ENCODE measurements around the gene RSRC1. TPM values are rescaled to one million over a fixed set of nuclear protein-coding genes. Genes with fewer than 3 reads are reported as not detected.

The RSRC1 gene
- total and polyA plus RNA-seq, 2 of the 13 experiments (the other 11 are each of a cell fraction or from before 2014, with no cell fraction given), result 4.9 to 63.0 TPM

GRCh38 chr3:158109804-158110657, at the start of gene RSRC1 (continued):
- TF ChIP-seq MAZ (IDR thresholded peaks at IDR 0.05; ENCODE audit: borderline replicate concordance, low read depth, low read length) (peak; percentile 42; the same call in 1 of the 2 replicates), MAZ (CRISPR knock-in tag; IDR thresholded peaks at IDR 0.05; ENCODE audit: low read depth) (peak; percentile 89), SKIL (CRISPR knock-in tag; IDR thresholded peaks at IDR 0.05; ENCODE audit: borderline replicate concordance) (no peak), SOX5 (CRISPR knock-in tag; IDR thresholded peaks at IDR 0.05; ENCODE audit: borderline replicate concordance) (peak; percentile 45; the same call in 1 of the 2 replicates), RXRA (CRISPR knock-in tag; IDR thresholded peaks at IDR 0.05) (peak; percentile 86; the same call in 1 of the 2 replicates), ZNF44 (CRISPR knock-in tag; IDR thresholded peaks at IDR 0.05) (peak; percentile 72; the same call in 1 of the 2 replicates), ZNF850 (CRISPR knock-in tag; conservative IDR thresholded peaks at IDR 0.05) (no peak), KDM4B (CRISPR knock-in tag; IDR thresholded peaks at IDR 0.05) (peak; percentile 34; the same call in 1 of the 2 replicates), ZFP36L1 (CRISPR knock-in tag; IDR thresholded peaks at IDR 0.05) (peak; percentile 87), FLYWCH1 (CRISPR knock-in tag; IDR thresholded peaks at IDR 0.05) (peak; percentile 92; the same call in 1 of the 2 replicates), PITX1 (CRISPR knock-in tag; IDR thresholded peaks at IDR 0.05) (peak; percentile 32; the same call in 1 of the 2 replicates), ZNF891 (CRISPR knock-in tag; IDR thresholded peaks at IDR 0.05) (peak; percentile 85), POGZ (CRISPR knock-in tag; IDR thresholded peaks at IDR 0.05) (peak; percentile 87), ZNF3 (CRISPR knock-in tag; IDR thresholded peaks at IDR 0.05) (no peak), ZNF224 (CRISPR knock-in tag; IDR thresholded peaks at IDR 0.05) (peak; percentile 78; the same call in 1 of the 2 replicates), RFX5 (IDR thresholded peaks at IDR 0.05; ENCODE audit: low read depth, low read length) (no peak), ZNF317 (CRISPR knock-in tag; IDR thresholded peaks at IDR 0.05) (peak; percentile 88; the same call in 1 of the 2 replicates), SIN3A (IDR thresholded peaks at IDR 0.05; ENCODE audit: borderline replicate concordance, low read depth, low read length) (peak; percentile 98), ZNF781 (CRISPR knock-in tag; IDR thresholded peaks at IDR 0.05; ENCODE audit: borderline replicate concordance, not compliant biosample characterization) (peak; percentile 18), ZNF296 (CRISPR knock-in tag; conservative IDR thresholded peaks at IDR 0.05) (no peak; the same call in 1 of the 2 replicates), ATRX (CRISPR knock-in tag; IDR thresholded peaks at IDR 0.05; ENCODE audit: borderline replicate concordance) (no peak), GTF2F1 (IDR thresholded peaks at IDR 0.05; ENCODE audit: low read length) (no peak)
- TF ChIP-seq, protein P1, sequence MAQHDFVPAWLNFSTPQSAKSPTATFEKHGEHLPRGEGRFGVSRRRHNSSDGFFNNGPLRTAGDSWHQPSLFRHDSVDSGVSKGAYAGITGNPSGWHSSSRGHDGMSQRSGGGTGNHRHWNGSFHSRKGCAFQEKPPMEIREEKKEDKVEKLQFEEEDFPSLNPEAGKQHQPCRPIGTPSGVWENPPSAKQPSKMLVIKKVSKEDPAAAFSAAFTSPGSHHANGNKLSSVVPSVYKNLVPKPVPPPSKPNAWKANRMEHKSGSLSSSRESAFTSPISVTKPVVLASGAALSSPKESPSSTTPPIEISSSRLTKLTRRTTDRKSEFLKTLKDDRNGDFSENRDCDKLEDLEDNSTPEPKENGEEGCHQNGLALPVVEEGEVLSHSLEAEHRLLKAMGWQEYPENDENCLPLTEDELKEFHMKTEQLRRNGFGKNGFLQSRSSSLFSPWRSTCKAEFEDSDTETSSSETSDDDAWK (CRISPR knock-in tag; IDR thresholded peaks at IDR 0.05), result no peak

All from HepG2 (cell line).